Suppressor macrophage treated with lipopolysaccharide for 4 hours (primary cell): Measurements from ENCODE around the gene SPG11.

Experiments
- DNase-seq: peaks from one replicate; pipeline ENCODE4 v3.0.0-alpha.2; 2020

The SPG11 gene

GRCh38 chr15:44682211-44682610 is 18.7 kb upstream of the SPG11 start:
- peak; percentile 53 for DNase-seq

GRCh38 chr15:44676676-44677075 is 13.2 kb upstream of the SPG11 start:
- peak; percentile 22 for DNase-seq

GRCh38 chr15:44675911-44676310 is 12.4 kb upstream of the SPG11 start:
- DNase-seq: no peak

GRCh38 chr15:44673639-44674038 is 10.2 kb upstream of the SPG11 start:
- DNase-seq: no peak

- no peak for DNase-seq
Measured at GRCh38 chr15:44670087-44670950, 6.9 kb upstream of the SPG11 start.

GRCh38 chr15:44668921-44669320 is 5.5 kb upstream of the SPG11 start:
- no peak for DNase-seq

GRCh38 chr15:44667039-44667360 is 3.5 kb upstream of the SPG11 start:
- no peak for DNase-seq

- peak; percentile 45 for DNase-seq
Measured at GRCh38 chr15:44666210-44667038, 3.0 kb upstream of the SPG11 start.

- peak; percentile 89 for DNase-seq
Measured at GRCh38 chr15:44662478-44663409, 718 bp downstream of the SPG11 start.

GRCh38 chr15:44661576-44661975 is 1.9 kb downstream of the SPG11 start:
- no peak for DNase-seq

GRCh38 chr15:44659056-44659455 is 4.4 kb downstream of the SPG11 start:
- peak; percentile 63 for DNase-seq

GRCh38 chr15:44657378-44657777 is 6.1 kb downstream of the SPG11 start:
- DNase-seq: no peak

- no peak for DNase-seq
Measured at GRCh38 chr15:44656913-44657312, 6.5 kb downstream of the SPG11 start.

- DNase-seq: peak; percentile 29
Measured at GRCh38 chr15:44656298-44656697, 7.2 kb downstream of the SPG11 start.

GRCh38 chr15:44654858-44655257 is 8.6 kb downstream of the SPG11 start:
- DNase-seq: peak; percentile 32

- DNase-seq: no peak
Measured at GRCh38 chr15:44647637-44648036, 15.8 kb downstream of the SPG11 start.

GRCh38 chr15:44647036-44647435 is 16.4 kb downstream of the SPG11 start:
- DNase-seq: no peak

- DNase-seq: no peak
Measured at GRCh38 chr15:44646460-44646859, 17.0 kb downstream of the SPG11 start.

- DNase-seq: no peak
Measured at GRCh38 chr15:44641651-44642050, 21.8 kb downstream of the SPG11 start.

- DNase-seq: no peak
Measured at GRCh38 chr15:44636976-44637375, 26.5 kb downstream of the SPG11 start.

- peak; percentile 87 for DNase-seq
Measured at GRCh38 chr15:44633603-44634002, 29.9 kb downstream of the SPG11 start.

GRCh38 chr15:44625286-44625685 is 38.2 kb downstream of the SPG11 start:
- DNase-seq: peak; percentile 5

- no peak for DNase-seq
Measured at GRCh38 chr15:44623178-44623577, 40.3 kb downstream of the SPG11 start.
